A549 treated with dexamethasone at 1 μM for 4 hours (cell line): ENCODE data around the gene ABAT. TPM values are rescaled to one million over a fixed set of nuclear protein-coding genes. Genes with fewer than 3 reads are reported as not detected.

ENCODE experiments used
- total RNA-seq: library from RNA; stranded (reverse); fragments of 200-300 nt; extraction: Qiagen RNA extraction; gene quantifications from 5 replicates; pipeline ENCODE4 v1.2.3, GENCODE V29; 2022

The ABAT gene
- total RNA-seq = 0.18 to 0.33 TPM (median 0.29 TPM) in 5 replicates

GRCh38 chr16:8674413-8675022 lies at the start of gene ABAT:
ABAT (plus strand) TSS chr16:8674617; CDS start chr16:8735740, 61,123 bp downstream.

DNA sequence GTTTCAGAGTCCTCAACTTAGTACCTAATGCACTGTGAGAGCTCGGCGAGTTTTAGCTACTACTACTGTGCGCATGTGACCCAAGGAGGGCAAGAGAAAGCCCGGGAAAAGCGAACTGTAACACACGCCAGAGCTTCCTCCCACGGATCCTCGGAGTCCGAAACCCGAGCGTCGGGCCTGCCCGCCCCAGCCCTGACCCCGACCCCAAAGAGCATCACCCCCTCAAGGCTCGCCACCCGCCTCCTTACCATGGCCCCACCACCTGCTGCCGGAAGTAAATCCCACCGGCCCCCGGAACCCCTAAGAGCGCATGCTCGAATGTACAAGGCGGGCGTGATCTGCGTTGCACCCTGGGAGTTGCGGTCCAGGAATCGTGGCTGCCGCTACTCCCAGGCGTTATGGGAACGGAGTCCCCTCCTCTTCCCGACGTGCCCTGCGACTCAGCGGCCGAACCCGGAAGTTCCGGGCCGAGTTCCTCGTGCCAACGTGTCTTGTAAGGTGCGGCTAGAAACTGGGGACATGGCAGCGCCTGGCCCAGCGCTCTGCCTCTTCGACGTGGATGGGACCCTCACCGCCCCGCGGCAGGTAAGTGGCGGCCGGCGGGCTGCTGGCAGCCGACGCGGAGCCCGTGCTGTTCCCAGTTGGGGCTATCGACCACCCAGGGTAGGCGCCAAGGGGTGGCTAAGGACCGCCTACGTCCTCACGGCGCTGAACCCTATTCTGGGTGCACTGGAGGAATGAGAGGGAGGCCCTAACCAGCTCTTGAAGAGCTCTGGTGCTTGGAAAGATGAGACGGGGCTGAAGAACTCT lies 123.2 kb downstream of the ABAT start, which contains the start of the genes PMM2 and TMEM186:
TSS of gene PMM2 (plus strand) at position 476 of the 810 bp plus-strand sequence. CDS start at position 520, 44 bp downstream.
TSS of gene TMEM186 (minus strand) at position 276 of the 810 bp plus-strand sequence. CDS start at position 251, 25 bp downstream.

Other genes with a start within 250 kb of the ABAT start
- gene TMEM114, start 84.1 kb upstream of the ABAT start, total RNA-seq = not detected in 5 replicates
- gene METTL22, start 52.9 kb upstream of the ABAT start, total RNA-seq = 21.1 to 25.1 TPM (median 22.2 TPM) in 5 replicates
- gene TMEM186, start 123.0 kb downstream of the ABAT start, total RNA-seq = 12.0 to 13.3 TPM (median 12.9 TPM) in 5 replicates
- gene PMM2, start 123.2 kb downstream of the ABAT start, total RNA-seq = 92.3 to 111 TPM (median 95.3 TPM) in 5 replicates
- 141 to 166 TPM (median 153 TPM) in 5 replicates for gene CARHSP1, start 194.4 kb downstream of the ABAT start, total RNA-seq
- gene LITAFD, start 207.7 kb downstream of the ABAT start, total RNA-seq = not detected in 5 replicates